Vagina (tissue), 2 donors: ENCODE results near the gene FGFBP2.

Source experiments
- POLR2A ChIP-seq, 2 donors: fragments of 450-650 bp; IDR thresholded peaks; one replicate each; pipeline ENCODE4 v1.6.1; 2017; ENCODE audit warnings: antibody characterized with exemption in 2 of 2, mild to moderate bottlenecking in 2 of 2, moderate library complexity in 2 of 2
- POLR2AphosphoS5 ChIP-seq, 2 donors: sonication (generic); formaldehyde crosslinking; IDR thresholded peaks; one replicate each; pipeline ENCODE4 v1.9.0; 2017; ENCODE audit warnings: antibody characterized with exemption in 2 of 2, mild to moderate bottlenecking in 2 of 2, low read depth in 1 of 2; ENCODE audit not compliant: insufficient read depth in 1 of 2
- TF ChIP-seq, protein P1 (sequence below), 3 experiments: fragments of 450-650 bp in 2 of 3; fragments of 200-600 bp in 1 of 3; sonication (generic) in 1 of 3; IDR thresholded peaks; one replicate each; pipeline ENCODE4 v1.5.1; 2017 to 2019; ENCODE audit warnings: antibody characterized with exemption in 3 of 3, mild to moderate bottlenecking in 2 of 3, moderate library complexity in 2 of 3

DNA sequence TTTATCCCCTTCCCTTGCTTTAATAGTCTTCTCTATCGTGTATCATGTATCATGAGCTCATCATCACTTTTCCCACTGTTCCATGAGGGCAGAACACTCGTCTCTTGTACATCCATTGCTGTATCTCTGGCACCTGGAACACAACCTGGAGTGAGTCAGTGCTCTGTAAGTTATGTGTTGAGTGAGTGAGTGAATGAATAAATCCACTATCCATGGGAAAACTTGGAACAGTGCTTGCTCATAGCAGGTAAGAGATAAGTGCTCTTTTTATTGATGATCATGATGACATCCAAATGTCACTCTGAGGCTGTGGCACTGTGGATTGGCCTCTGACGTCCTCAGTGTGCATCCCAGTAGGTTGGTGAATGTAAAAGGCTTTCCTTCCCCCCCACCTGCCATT is 28.7 kb downstream of the FGFBP2 start:
- TF ChIP-seq, protein P1, sequence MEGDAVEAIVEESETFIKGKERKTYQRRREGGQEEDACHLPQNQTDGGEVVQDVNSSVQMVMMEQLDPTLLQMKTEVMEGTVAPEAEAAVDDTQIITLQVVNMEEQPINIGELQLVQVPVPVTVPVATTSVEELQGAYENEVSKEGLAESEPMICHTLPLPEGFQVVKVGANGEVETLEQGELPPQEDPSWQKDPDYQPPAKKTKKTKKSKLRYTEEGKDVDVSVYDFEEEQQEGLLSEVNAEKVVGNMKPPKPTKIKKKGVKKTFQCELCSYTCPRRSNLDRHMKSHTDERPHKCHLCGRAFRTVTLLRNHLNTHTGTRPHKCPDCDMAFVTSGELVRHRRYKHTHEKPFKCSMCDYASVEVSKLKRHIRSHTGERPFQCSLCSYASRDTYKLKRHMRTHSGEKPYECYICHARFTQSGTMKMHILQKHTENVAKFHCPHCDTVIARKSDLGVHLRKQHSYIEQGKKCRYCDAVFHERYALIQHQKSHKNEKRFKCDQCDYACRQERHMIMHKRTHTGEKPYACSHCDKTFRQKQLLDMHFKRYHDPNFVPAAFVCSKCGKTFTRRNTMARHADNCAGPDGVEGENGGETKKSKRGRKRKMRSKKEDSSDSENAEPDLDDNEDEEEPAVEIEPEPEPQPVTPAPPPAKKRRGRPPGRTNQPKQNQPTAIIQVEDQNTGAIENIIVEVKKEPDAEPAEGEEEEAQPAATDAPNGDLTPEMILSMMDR (IDR thresholded peaks at IDR 0.05), result no peak
- no peak for TF ChIP-seq POLR2A (IDR thresholded peaks at IDR 0.05)
- no peak for TF ChIP-seq POLR2AphosphoS5 (IDR thresholded peaks at IDR 0.05; ENCODE audit: insufficient read depth in 1 of 2, low read depth in 1 of 2)
